SK-N-SH (cell line): Measurements from ENCODE around the gene EFTUD2. TPM values are rescaled to one million over a fixed set of nuclear protein-coding genes. Genes with fewer than 3 reads are reported as not detected.

Experiments
- CTCF ChIA-PET: fragments of 300-600, 350-600 bp; formaldehyde crosslinking; extraction: SDS; loops from one replicate; lab custom pipeline; 2021; lab: Yijun Ruan, JAX
- POLR2A ChIA-PET: fragments of 350-600 bp; sonication (Branson Sonifier 250); formaldehyde crosslinking; extraction: SDS; loops from one replicate; lab custom pipeline; 2020; ENCODE audit warnings: antibody characterized with exemption, inconsistent platforms; lab: Yijun Ruan, JAX
- DNase-seq: peaks from one replicate; pipeline ENCODE4 v3.0.0; 2012
- H2AFZ ChIP-seq: fragments of 200-600 bp; sonication (generic); 2 replicates; pipeline ENCODE4 v1.8.1; 2016; ENCODE audit warnings: antibody characterized with exemption, mild to moderate bottlenecking, low read depth
- H3F3A ChIP-seq: fragments of 200-600 bp; sonication (generic); replicated peaks from 2 replicates; pipeline ENCODE3; 2016; ENCODE audit warnings: antibody characterized with exemption, mild to moderate bottlenecking; ENCODE audit not compliant: insufficient read depth
- H3K27ac ChIP-seq, 2 experiments: fragments of 200-500 bp in 1 of 2; fragments of 200-600 bp in 1 of 2; sonication (Bioruptor generic) in 1 of 2; sonication (generic), shearing (Covaris generic) in 1 of 2; 2 replicates each; pipeline versions ENCODE4 v1.5.1 to v1.6.1; 2014 to 2016; ENCODE audit warnings: low read depth in 2 of 2, inconsistent platforms in 1 of 2, low read length in 1 of 2, mild to moderate bottlenecking in 1 of 2, mixed read lengths in 1 of 2
- H3K27me3 ChIP-seq: fragments of 200-600 bp; sonication (generic), shearing (Covaris generic); 2 replicates; pipeline ENCODE4 v1.6.1; 2016; ENCODE audit warnings: mixed run types; ENCODE audit not compliant: insufficient read depth
- H3K36me3 ChIP-seq, 2 experiments: fragments of 200-500 bp in 1 of 2; fragments of 200-600 bp in 1 of 2; sonication (Bioruptor generic) in 1 of 2; sonication (generic) in 1 of 2; replicated peaks in 1 of 2; 2 replicates each; pipeline versions ENCODE3 to v1.5.1; 2014 to 2016; ENCODE audit warnings: low read length in 1 of 2, mild to moderate bottlenecking in 1 of 2; ENCODE audit not compliant: insufficient read depth in 2 of 2, control insufficient read depth in 1 of 2
- H3K4me1 ChIP-seq, 2 experiments: fragments of 200-500 bp in 1 of 2; fragments of 200-600 bp in 1 of 2; sonication (Bioruptor generic) in 1 of 2; sonication (generic), shearing (Covaris generic) in 1 of 2; 2 replicates each; pipeline versions ENCODE4 v1.5.1 to v1.6.1; 2014 to 2016; ENCODE audit warnings: low read depth in 1 of 2, low read length in 1 of 2, mixed run types in 1 of 2; ENCODE audit not compliant: insufficient read depth in 2 of 2, control insufficient read depth in 1 of 2
- H3K4me2 ChIP-seq: fragments of 200-600 bp; sonication (generic), shearing (Covaris generic); 2 replicates; pipeline ENCODE4 v1.6.1; 2017; ENCODE audit warnings: mixed run types
- H3K4me3 ChIP-seq, 2 experiments: fragments of 200-500 bp in 1 of 2; fragments of 200-600 bp in 1 of 2; sonication (Bioruptor generic) in 1 of 2; sonication (generic), shearing (Covaris generic) in 1 of 2; 2 replicates each; pipeline versions ENCODE4 v1.5.1 to v1.8.1; 2014 to 2016; ENCODE audit warnings: low read depth in 2 of 2, inconsistent platforms in 1 of 2, low read length in 1 of 2, mild to moderate bottlenecking in 1 of 2, mixed read lengths in 1 of 2, moderate library complexity in 1 of 2
- H3K79me2 ChIP-seq: fragments of 200-600 bp; sonication (generic); 2 replicates; pipeline ENCODE4 v1.8.1; 2017; ENCODE audit warnings: mild to moderate bottlenecking; ENCODE audit not compliant: insufficient read depth
- H3K9ac ChIP-seq: fragments of 200-600 bp; sonication (generic); 2 replicates; pipeline ENCODE4 v1.6.1; 2017; ENCODE audit warnings: mixed run types
- H3K9me2 ChIP-seq: fragments of 200-600 bp; sonication (generic); 2 replicates; pipeline ENCODE4 v1.6.1; 2017; ENCODE audit warnings: mixed run types
- H3K9me3 ChIP-seq: fragments of 200-600 bp; sonication (generic); 2 replicates; pipeline ENCODE4 v1.6.1; 2017; ENCODE audit warnings: mixed run types, mild to moderate bottlenecking, moderate library complexity
- H4K20me1 ChIP-seq: fragments of 200-600 bp; sonication (generic); 2 replicates; pipeline ENCODE4 v1.6.1; 2017; ENCODE audit warnings: mild to moderate bottlenecking, mixed run types; ENCODE audit not compliant: insufficient read depth
- CHD2 ChIP-seq: fragments of 150-350 bp; IDR thresholded peaks from 2 replicates; pipeline ENCODE4 v1.6.1; 2018; ENCODE audit warnings: low read length; ENCODE audit not compliant: partially characterized antibody
- EP300 ChIP-seq, 2 experiments: IDR thresholded peaks; 2 replicates each; pipeline versions ENCODE4 v1.4.0 to v1.6.1; 2012; ENCODE audit warnings: borderline replicate concordance in 1 of 2, low read depth in 1 of 2, low read length in 1 of 2
- EZH2phosphoT487 ChIP-seq: fragments of 200-600 bp; sonication (generic); IDR thresholded peaks from 2 replicates; pipeline ENCODE4 v1.6.1; 2017; ENCODE audit warnings: low read depth, mixed run types, mild to moderate bottlenecking, antibody characterized with exemption, moderate library complexity, borderline replicate concordance
- FOXJ3 ChIP-seq: sonication (generic); formaldehyde crosslinking; IDR thresholded peaks from 2 replicates; pipeline ENCODE4 v1.5.1; 2020; ENCODE audit warnings: mild to moderate bottlenecking, missing genetic modification reagents
- FOXM1 ChIP-seq: IDR thresholded peaks from 2 replicates; pipeline ENCODE4 v1.4.0; 2012; ENCODE audit warnings: low read depth, mild to moderate bottlenecking
- GABPA ChIP-seq: IDR thresholded peaks from 2 replicates; pipeline ENCODE4 v1.4.0; 2012; ENCODE audit warnings: low read depth, mild to moderate bottlenecking
- JUND ChIP-seq: IDR thresholded peaks from 2 replicates; pipeline ENCODE4 v1.4.0; 2012
- MEF2A ChIP-seq: IDR thresholded peaks from 2 replicates; pipeline ENCODE4 v1.4.0; 2012; ENCODE audit warnings: low read depth, borderline replicate concordance
- NFIC ChIP-seq: IDR thresholded peaks from 2 replicates; pipeline ENCODE4 v1.4.0; 2012; ENCODE audit warnings: borderline replicate concordance
- POLR2AphosphoS5 ChIP-seq: IDR thresholded peaks from 2 replicates; pipeline ENCODE4 v1.6.1; 2012; ENCODE audit warnings: low read depth, low read length
- RAD21 ChIP-seq: IDR thresholded peaks from 2 replicates; pipeline ENCODE4 v1.6.1; 2012; ENCODE audit warnings: mild to moderate bottlenecking, low read length
- RCOR1 ChIP-seq: fragments of 150-350 bp; IDR thresholded peaks from 2 replicates; pipeline ENCODE4 v1.6.1; 2017; ENCODE audit warnings: antibody characterized with exemption, low read length
- RXRA ChIP-seq: IDR thresholded peaks from 2 replicates; pipeline ENCODE4 v1.4.0; 2012; ENCODE audit warnings: low read depth, mild to moderate bottlenecking, borderline replicate concordance
- SIN3A ChIP-seq: IDR thresholded peaks from 2 replicates; pipeline ENCODE4 v1.6.1; 2012; ENCODE audit warnings: low read depth, mild to moderate bottlenecking, low read length, moderate library complexity, borderline replicate concordance
- TAF1 ChIP-seq: IDR thresholded peaks from 2 replicates; pipeline ENCODE4 v1.6.1; 2012; ENCODE audit warnings: low read depth, mild to moderate bottlenecking, low read length, moderate library complexity, borderline replicate concordance
- YY1 ChIP-seq: IDR thresholded peaks from 2 replicates; pipeline ENCODE4 v1.4.0; 2012; ENCODE audit warnings: low read depth, mild to moderate bottlenecking
- WGBS: methylation state at CpG from one replicate; pipeline ENCODE4 v1.1.6; 2017; ENCODE audit warnings: low lambda C conversion rate; 5-methylcytosine and 5-hydroxymethylcytosine counted together
- polyA plus RNA-seq, 3 experiments: library from polyadenylated mRNA; depleted of rRNA; stranded (reverse); fragments of >200 nt; gene quantifications; 2 replicates each; pipeline ENCODE4 v1.2.3, GENCODE V29; 2012
- TF ChIP-seq, protein P1 (sequence below): IDR thresholded peaks from 2 replicates; pipeline ENCODE4 v1.4.0; 2012; ENCODE audit warnings: low read depth, borderline replicate concordance
- TF ChIP-seq, protein P2 (sequence below): fragments of 150-350 bp; IDR thresholded peaks from 2 replicates; pipeline ENCODE4 v1.6.1; 2016; ENCODE audit warnings: mild to moderate bottlenecking, low read depth, low read length
- TF ChIP-seq, protein P3 (sequence below): fragments of 200-600 bp; sonication (generic); IDR thresholded peaks from 2 replicates; pipeline ENCODE4 v1.6.1; 2017; ENCODE audit warnings: antibody characterized with exemption, mild to moderate bottlenecking, moderate library complexity

The EFTUD2 gene
- polyA plus RNA-seq, 1 of the 3 experiments (the other 2 are of a cell fraction): 82.9 TPM

DNA sequence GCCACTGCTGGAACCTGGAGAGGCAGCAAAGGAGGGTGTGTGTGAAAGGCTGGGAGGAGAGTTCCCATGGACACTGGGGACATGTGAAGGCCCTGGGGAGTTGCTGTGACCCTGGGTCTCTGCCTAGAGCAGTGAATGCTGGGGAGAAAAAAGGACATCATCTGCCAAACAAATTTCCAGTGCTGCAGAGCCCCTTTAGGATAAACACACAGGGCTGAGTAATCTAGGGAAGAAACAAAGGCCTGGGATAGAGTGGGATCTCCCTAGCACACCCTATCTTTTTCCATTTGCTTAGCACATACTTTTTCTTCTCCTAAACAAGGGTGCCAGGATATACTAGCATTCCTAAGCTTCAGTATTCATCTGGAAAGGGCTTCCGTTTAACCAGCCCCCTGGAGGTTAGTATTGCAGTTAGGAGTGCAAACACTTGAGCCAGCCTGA, 54.8 kb downstream of the EFTUD2 start:
- ChIA-PET CTCF (interaction anchor here (0.8 to 17.4 kb wide), 5 partner anchors 20 to 291 kb away, joined by 3 to 202 read pairs (median 6); no protein-coding TSS in a partner anchor), POLR2A (no interaction called here)
- Histone ChIP-seq H3K4me2 (no peak overlapping the region), H3K9ac (no peak overlapping the region), H3K27ac (no peak overlapping the region), H4K20me1 (no peaks in the 10 kb centered on the region), H3K4me1 (no peaks in the 10 kb centered on the region; a peak in 1 of 4 replicates), H3F3A (no peaks in the 10 kb centered on the region), H3K27me3 (no peaks in the 10 kb centered on the region), H3K36me3 (no peaks in the 10 kb centered on the region), H3K79me2 (no peaks in the 10 kb centered on the region), H3K9me3 (no peaks in the 10 kb centered on the region), H3K4me3 (no peak overlapping the region), H2AFZ (no peak overlapping the region), H3K9me2 (no peaks in the 10 kb centered on the region)
- DNase-seq: no peak
- 67% methylated on average over 1 of the region's 1 CpG for WGBS
- TF ChIP-seq, protein P1, sequence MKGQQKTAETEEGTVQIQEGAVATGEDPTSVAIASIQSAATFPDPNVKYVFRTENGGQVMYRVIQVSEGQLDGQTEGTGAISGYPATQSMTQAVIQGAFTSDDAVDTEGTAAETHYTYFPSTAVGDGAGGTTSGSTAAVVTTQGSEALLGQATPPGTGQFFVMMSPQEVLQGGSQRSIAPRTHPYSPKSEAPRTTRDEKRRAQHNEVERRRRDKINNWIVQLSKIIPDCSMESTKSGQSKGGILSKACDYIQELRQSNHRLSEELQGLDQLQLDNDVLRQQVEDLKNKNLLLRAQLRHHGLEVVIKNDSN: no peak
- no peak for TF ChIP-seq JUND
- no peak for TF ChIP-seq GABPA
- no peak for TF ChIP-seq RAD21
- TF ChIP-seq RCOR1: no peak
- no peak for TF ChIP-seq TAF1
- TF ChIP-seq NFIC: no peak
- TF ChIP-seq, protein P2, sequence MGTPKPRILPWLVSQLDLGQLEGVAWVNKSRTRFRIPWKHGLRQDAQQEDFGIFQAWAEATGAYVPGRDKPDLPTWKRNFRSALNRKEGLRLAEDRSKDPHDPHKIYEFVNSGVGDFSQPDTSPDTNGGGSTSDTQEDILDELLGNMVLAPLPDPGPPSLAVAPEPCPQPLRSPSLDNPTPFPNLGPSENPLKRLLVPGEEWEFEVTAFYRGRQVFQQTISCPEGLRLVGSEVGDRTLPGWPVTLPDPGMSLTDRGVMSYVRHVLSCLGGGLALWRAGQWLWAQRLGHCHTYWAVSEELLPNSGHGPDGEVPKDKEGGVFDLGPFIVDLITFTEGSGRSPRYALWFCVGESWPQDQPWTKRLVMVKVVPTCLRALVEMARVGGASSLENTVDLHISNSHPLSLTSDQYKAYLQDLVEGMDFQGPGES: no peak
- TF ChIP-seq SIN3A: no peak
- no peak for TF ChIP-seq MEF2A
- TF ChIP-seq, protein P3, sequence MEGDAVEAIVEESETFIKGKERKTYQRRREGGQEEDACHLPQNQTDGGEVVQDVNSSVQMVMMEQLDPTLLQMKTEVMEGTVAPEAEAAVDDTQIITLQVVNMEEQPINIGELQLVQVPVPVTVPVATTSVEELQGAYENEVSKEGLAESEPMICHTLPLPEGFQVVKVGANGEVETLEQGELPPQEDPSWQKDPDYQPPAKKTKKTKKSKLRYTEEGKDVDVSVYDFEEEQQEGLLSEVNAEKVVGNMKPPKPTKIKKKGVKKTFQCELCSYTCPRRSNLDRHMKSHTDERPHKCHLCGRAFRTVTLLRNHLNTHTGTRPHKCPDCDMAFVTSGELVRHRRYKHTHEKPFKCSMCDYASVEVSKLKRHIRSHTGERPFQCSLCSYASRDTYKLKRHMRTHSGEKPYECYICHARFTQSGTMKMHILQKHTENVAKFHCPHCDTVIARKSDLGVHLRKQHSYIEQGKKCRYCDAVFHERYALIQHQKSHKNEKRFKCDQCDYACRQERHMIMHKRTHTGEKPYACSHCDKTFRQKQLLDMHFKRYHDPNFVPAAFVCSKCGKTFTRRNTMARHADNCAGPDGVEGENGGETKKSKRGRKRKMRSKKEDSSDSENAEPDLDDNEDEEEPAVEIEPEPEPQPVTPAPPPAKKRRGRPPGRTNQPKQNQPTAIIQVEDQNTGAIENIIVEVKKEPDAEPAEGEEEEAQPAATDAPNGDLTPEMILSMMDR: no peak

DNA sequence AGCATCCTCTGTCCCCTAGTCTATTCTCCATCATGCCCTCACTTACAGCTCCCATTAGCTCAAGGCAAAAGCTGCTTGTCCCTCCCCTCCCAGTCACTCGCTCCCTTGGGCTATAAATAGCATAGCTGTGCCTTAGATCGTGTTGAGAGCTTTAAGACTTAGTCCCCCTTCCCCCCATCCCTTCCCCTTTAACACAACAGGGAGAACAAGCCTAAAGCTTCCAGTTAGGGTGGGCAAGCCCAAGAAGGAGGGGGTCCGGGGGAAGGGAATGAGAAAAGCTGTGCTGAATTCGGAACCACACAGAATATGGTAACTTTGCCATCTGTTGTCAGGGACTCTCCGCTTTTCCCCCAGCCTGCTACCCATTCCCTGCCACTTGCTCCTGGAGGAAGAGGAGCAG, 56.5 kb downstream of the EFTUD2 start:
- Histone ChIP-seq H3K9me2 (no peaks in the 10 kb centered on the region), H4K20me1 (no peaks in the 10 kb centered on the region), H3K79me2 (no peaks in the 10 kb centered on the region), H3K9me3 (no peaks in the 10 kb centered on the region), H3K4me3 (no peak overlapping the region), H3K27me3 (no peaks in the 10 kb centered on the region), H2AFZ (no peak overlapping the region), H3K4me2 (no peak overlapping the region), H3K4me1 (no peaks in the 10 kb centered on the region; a peak in 1 of 4 replicates), H3F3A (no peaks in the 10 kb centered on the region), H3K27ac (no peak overlapping the region), H3K36me3 (no peaks in the 10 kb centered on the region), H3K9ac (no peak overlapping the region)
- TF ChIP-seq GABPA (no peak), EZH2phosphoT487 (no peak), RCOR1 (no peak), RXRA (no peak), POLR2AphosphoS5 (no peak), YY1 (no peak), FOXJ3 (no peak), EP300 (IDR thresholded peaks at IDR 0.05; ENCODE audit: borderline replicate concordance in 1 of 2, low read depth in 1 of 2, low read length in 1 of 2) (no peak), CHD2 (no peak), FOXM1 (no peak)
- TF ChIP-seq, protein P1: no peak
- no peak for DNase-seq
- ChIA-PET CTCF (interaction anchor here (0.9 to 13.4 kb wide), 3 partner anchors 36 to 179 kb away, joined by 4 to 109 read pairs (median 8); no protein-coding TSS in a partner anchor), POLR2A (no interaction called here)
- 84% methylated on average over 5 of the region's 5 CpGs for WGBS
